Mucosa of rectum (tissue), 2 donors: Measurements from ENCODE around the gene FSCN2.

Experiments
- H3K27ac ChIP-seq, 2 donors: one replicate each; pipeline ENCODE4 v1.7.0; 2013; ENCODE audit warnings: inconsistent platforms in 2 of 2, low read depth in 2 of 2, low read length in 2 of 2
- H3K27me3 ChIP-seq, 2 donors: one replicate each; pipeline ENCODE4 v1.7.0; 2013; ENCODE audit warnings: low read length in 2 of 2; ENCODE audit not compliant: control insufficient read depth in 2 of 2, insufficient read depth in 2 of 2
- H3K36me3 ChIP-seq, 2 donors: one replicate each; pipeline ENCODE4 v1.7.0; 2013; ENCODE audit warnings: low read length in 2 of 2; ENCODE audit not compliant: control insufficient read depth in 2 of 2, insufficient read depth in 2 of 2
- H3K4me1 ChIP-seq, 2 donors: one replicate each; pipeline ENCODE4 v1.7.0; 2013; ENCODE audit warnings: low read length in 2 of 2, mild to moderate bottlenecking in 1 of 2; ENCODE audit not compliant: control insufficient read depth in 2 of 2, insufficient read depth in 2 of 2
- H3K4me3 ChIP-seq, 2 donors: one replicate each; pipeline ENCODE4 v1.7.0; 2013; ENCODE audit warnings: low read length in 2 of 2
- H3K9ac ChIP-seq, 2 donors: one replicate each; pipeline ENCODE4 v1.7.0; 2013; ENCODE audit warnings: low read length in 2 of 2, low read depth in 1 of 2, mild to moderate bottlenecking in 1 of 2
- H3K9me3 ChIP-seq, 2 donors: one replicate each; pipeline ENCODE4 v1.7.0; 2013; ENCODE audit warnings: low read length in 2 of 2; ENCODE audit not compliant: control insufficient read depth in 2 of 2
- donor health status: healthy.
- donor health status: Normal muscosa, but diverticular disease.

FSCN2 gene

GRCh38 chr17:81491761-81492160 lies 36.4 kb upstream of the FSCN2 start:
- Histone ChIP-seq H3K4me3 (no peak overlapping the region), H3K4me1 (peaks cover 10% of the 10 kb centered on the region in 2 donors), H3K36me3 (no peaks in the 10 kb centered on the region), H3K9ac (no peak overlapping the region), H3K27ac (no peak overlapping the region), H3K9me3 (no peaks in the 10 kb centered on the region), H3K27me3 (peaks cover 0 to 2% of the 10 kb centered on the region in 2 donors)

GRCh38 chr17:81492202-81492601 lies 36.0 kb upstream of the FSCN2 start:
- Histone ChIP-seq H3K4me3 (no peak overlapping the region), H3K4me1 (peaks cover 10% of the 10 kb centered on the region in 2 donors), H3K27me3 (peaks cover 0 to 2% of the 10 kb centered on the region in 2 donors), H3K27ac (no peak overlapping the region), H3K9me3 (no peaks in the 10 kb centered on the region), H3K36me3 (no peaks in the 10 kb centered on the region), H3K9ac (no peak overlapping the region)

GRCh38 chr17:81492706-81493105 lies 35.5 kb upstream of the FSCN2 start:
- Histone ChIP-seq H3K27me3 (peaks cover 0 to 2% of the 10 kb centered on the region in 2 donors), H3K27ac (no peak overlapping the region), H3K4me1 (peaks cover 5 to 7% of the 10 kb centered on the region in 2 donors), H3K4me3 (no peak overlapping the region), H3K9ac (no peak overlapping the region), H3K36me3 (no peaks in the 10 kb centered on the region), H3K9me3 (no peaks in the 10 kb centered on the region)

- no peak overlapping the region for H3K9ac ChIP-seq
- no peaks in the 10 kb centered on the region for H3K9me3 ChIP-seq
- no peak overlapping the region for H3K4me3 ChIP-seq
- no peak overlapping the region for H3K27ac ChIP-seq
- H3K27me3 ChIP-seq, result peaks cover 0 to 2% of the 10 kb centered on the region in 2 donors
- no peaks in the 10 kb centered on the region for H3K36me3 ChIP-seq
- H3K4me1 ChIP-seq, result peaks cover 4 to 6% of the 10 kb centered on the region in 2 donors
Observed at GRCh38 chr17:81493198-81494038, 34.8 kb upstream of the FSCN2 start.

- H3K27ac ChIP-seq, result no peak overlapping the region
- H3K9me3 ChIP-seq, result no peaks in the 10 kb centered on the region
- no peak overlapping the region for H3K4me3 ChIP-seq
- no peak overlapping the region for H3K9ac ChIP-seq
- H3K4me1 ChIP-seq, result peaks cover 2 to 3% of the 10 kb centered on the region in 2 donors
- H3K36me3 ChIP-seq, result no peaks in the 10 kb centered on the region
- H3K27me3 ChIP-seq, result peaks cover 0 to 2% of the 10 kb centered on the region in 2 donors
Observed at GRCh38 chr17:81494626-81495377, 33.4 kb upstream of the FSCN2 start.

GRCh38 chr17:81498953-81499600 lies 29.1 kb upstream of the FSCN2 start:
- no peak overlapping the region for H3K27ac ChIP-seq
- H3K9ac ChIP-seq, result no peak overlapping the region
- H3K4me1 ChIP-seq, result no peaks in the 10 kb centered on the region
- peaks cover 0 to 2% of the 10 kb centered on the region in 2 donors for H3K27me3 ChIP-seq
- no peaks in the 10 kb centered on the region for H3K9me3 ChIP-seq
- H3K36me3 ChIP-seq, result no peaks in the 10 kb centered on the region
- no peak overlapping the region for H3K4me3 ChIP-seq

GRCh38 chr17:81499601-81499970 lies 28.6 kb upstream of the FSCN2 start:
- no peaks in the 10 kb centered on the region for H3K36me3 ChIP-seq
- H3K9me3 ChIP-seq, result no peaks in the 10 kb centered on the region
- no peak overlapping the region for H3K4me3 ChIP-seq
- H3K27me3 ChIP-seq, result peaks cover 0 to 2% of the 10 kb centered on the region in 2 donors
- no peak overlapping the region for H3K9ac ChIP-seq
- H3K27ac ChIP-seq, result no peak overlapping the region
- no peaks in the 10 kb centered on the region for H3K4me1 ChIP-seq

- Histone ChIP-seq H3K9ac (no peak overlapping the region), H3K9me3 (no peaks in the 10 kb centered on the region), H3K27me3 (peaks cover 0 to 1% of the 10 kb centered on the region in 2 donors), H3K4me1 (no peaks in the 10 kb centered on the region), H3K27ac (no peak overlapping the region), H3K4me3 (no peak overlapping the region), H3K36me3 (no peaks in the 10 kb centered on the region)
Observed at GRCh38 chr17:81500047-81500446, 28.1 kb upstream of the FSCN2 start.

- Histone ChIP-seq H3K36me3 (no peaks in the 10 kb centered on the region), H3K9ac (no peak overlapping the region), H3K27me3 (no peaks in the 10 kb centered on the region), H3K4me3 (no peak overlapping the region), H3K27ac (no peak overlapping the region), H3K9me3 (no peaks in the 10 kb centered on the region), H3K4me1 (no peaks in the 10 kb centered on the region)
Observed at GRCh38 chr17:81502471-81503017, 25.6 kb upstream of the FSCN2 start.
